Activated CD4-positive, alpha-beta T cell treated with anti-CD3 and anti-CD28 coated beads for 1 hour (primary cell): ENCODE data around the gene PRODH.
"Not testable (repeated sequence)": the region's sequence is repeated elsewhere in the genome, so short reads cannot be mapped to it uniquely, and the experiment has no call there.

Source experiments
- DNase-seq: peaks from one replicate; pipeline ENCODE4 v3.0.0-alpha.2; 2020

PRODH gene

GRCh38 chr22:18952022-18952421 lies 15.9 kb upstream of the PRODH start:
- DNase-seq, result no peak

- no peak for DNase-seq
These were observed 14.0 kb upstream of the PRODH start for GRCh38 chr22:18950141-18950540.

- DNase-seq, result no peak
These were observed 11.8 kb upstream of the PRODH start for GRCh38 chr22:18947905-18948304.

GRCh38 chr22:18947105-18947504 lies 11.0 kb upstream of the PRODH start:
- DNase-seq, result not testable (repeated sequence)

- DNase-seq, result not testable (repeated sequence)
These were observed 2.6 kb upstream of the PRODH start for GRCh38 chr22:18938691-18939090.

GRCh38 chr22:18934688-18935087 lies 1.4 kb downstream of the PRODH start:
- DNase-seq, result not testable (repeated sequence)

- no peak for DNase-seq
These were observed 2.2 kb downstream of the PRODH start for GRCh38 chr22:18933914-18934313.

- no peak for DNase-seq
These were observed 4.0 kb downstream of the PRODH start for GRCh38 chr22:18931905-18932652.

GRCh38 chr22:18929459-18929858 lies 6.6 kb downstream of the PRODH start:
- no peak for DNase-seq

- no peak for DNase-seq
These were observed 8.5 kb downstream of the PRODH start for GRCh38 chr22:18927573-18927972.

- no peak for DNase-seq
These were observed 9.1 kb downstream of the PRODH start for GRCh38 chr22:18927020-18927419.

- DNase-seq, result no peak
These were observed 10.6 kb downstream of the PRODH start for GRCh38 chr22:18925368-18926064.

- DNase-seq, result not testable (repeated sequence)
These were observed 15.7 kb downstream of the PRODH start for GRCh38 chr22:18920257-18920902.

GRCh38 chr22:18917818-18918217 lies 18.3 kb downstream of the PRODH start:
- not testable (repeated sequence) for DNase-seq

GRCh38 chr22:18915550-18915949 lies 20.5 kb downstream of the PRODH start:
- not testable (repeated sequence) for DNase-seq

- DNase-seq, result not testable (repeated sequence)
These were observed 21.5 kb downstream of the PRODH start for GRCh38 chr22:18914558-18914957.

GRCh38 chr22:18912264-18912946 lies 23.7 kb downstream of the PRODH start:
- not testable (repeated sequence) for DNase-seq

GRCh38 chr22:18911535-18911934 lies 24.6 kb downstream of the PRODH start:
- DNase-seq, result not testable (repeated sequence)

GRCh38 chr22:18909556-18909955 lies 26.5 kb downstream of the PRODH start:
- DNase-seq, result no peak

GRCh38 chr22:18906896-18907295 lies 29.2 kb downstream of the PRODH start:
- DNase-seq, result no peak

- not testable (repeated sequence) for DNase-seq
These were observed 29.7 kb downstream of the PRODH start for GRCh38 chr22:18906410-18906745.

- no peak for DNase-seq
These were observed 30.3 kb downstream of the PRODH start, which contains the start of gene DGCR6 for GRCh38 chr22:18905540-18906409. TSS of gene DGCR6 (plus strand) at chr22:18906320. CDS start at chr22:18906375, 55 bp downstream.
